Measurements from ENCODE around the gene ARMH4.

- TF ChIP-seq GATA2 (IDR thresholded peaks at IDR 0.05; ENCODE audit: low read depth, low read length) (no peak), GATA3 (IDR thresholded peaks at IDR 0.05; ENCODE audit: low read depth, low read length) (no peak)
These were observed 152.5 kb downstream of the ARMH4 start for GRCh38 chr14:57999471-57999870.

Measured in SH-SY5Y (cell line).